IPS DF 19.7 (cell line): Measurements from ENCODE around the gene NIPSNAP2.
"Not testable (repeated sequence)": the region's sequence is repeated elsewhere in the genome, so short reads cannot be mapped to it uniquely, and the experiment has no call there.

Experiments
- DNase-seq: peaks from one replicate; pipeline ENCODE4 v3.0.0-alpha.2; 2013; ENCODE audit warnings: low read depth, low spot score

NIPSNAP2 gene

GRCh38 chr7:55964261-55965099 is at the start of gene NIPSNAP2:
Gene NIPSNAP2, plus strand, starts transcription at chr7:55964585. Its CDS starts 25 bp downstream, at chr7:55964610.
- no peak for DNase-seq

- DNase-seq, result no peak
Observed at GRCh38 chr7:55917771-55918170, 46.6 kb upstream of the NIPSNAP2 start.

- DNase-seq, result no peak
Observed at GRCh38 chr7:55928006-55928767, 36.2 kb upstream of the NIPSNAP2 start.

DNA sequence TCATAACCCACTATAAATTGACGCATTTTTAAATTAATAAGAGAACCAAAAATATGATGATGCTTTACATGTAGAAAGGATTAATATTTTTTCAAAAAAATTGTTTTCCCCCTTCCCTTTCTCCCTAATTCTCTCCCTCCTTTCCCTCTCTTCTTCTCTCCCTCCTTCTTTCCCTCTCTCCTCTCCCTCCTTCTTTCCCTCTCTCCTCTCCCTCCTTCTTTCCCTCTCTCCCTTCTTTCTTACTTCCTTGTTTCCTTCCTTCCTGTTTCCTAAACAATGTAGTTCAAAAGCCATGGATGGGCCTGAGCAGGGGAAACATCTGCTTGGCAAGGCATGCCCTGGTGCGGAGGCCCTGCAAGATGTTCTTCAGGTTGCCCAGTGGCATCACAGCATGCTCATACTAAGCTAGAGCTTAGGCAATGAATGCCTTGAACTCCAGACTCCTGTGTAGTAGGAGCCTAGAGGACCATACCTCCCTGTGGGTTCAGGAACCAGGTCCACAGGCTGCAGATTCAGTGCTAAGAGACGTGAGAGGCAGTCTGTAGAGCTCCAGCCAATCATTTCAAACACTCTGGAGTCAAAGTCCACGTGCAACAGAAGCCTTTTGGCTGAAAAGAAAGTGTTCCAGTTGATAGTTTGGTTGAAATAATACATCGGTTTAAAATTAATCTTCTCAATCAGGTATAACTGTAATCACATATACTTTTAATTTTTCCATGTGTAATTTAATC is 32.8 kb upstream of the NIPSNAP2 start:
- no peak for DNase-seq

DNA sequence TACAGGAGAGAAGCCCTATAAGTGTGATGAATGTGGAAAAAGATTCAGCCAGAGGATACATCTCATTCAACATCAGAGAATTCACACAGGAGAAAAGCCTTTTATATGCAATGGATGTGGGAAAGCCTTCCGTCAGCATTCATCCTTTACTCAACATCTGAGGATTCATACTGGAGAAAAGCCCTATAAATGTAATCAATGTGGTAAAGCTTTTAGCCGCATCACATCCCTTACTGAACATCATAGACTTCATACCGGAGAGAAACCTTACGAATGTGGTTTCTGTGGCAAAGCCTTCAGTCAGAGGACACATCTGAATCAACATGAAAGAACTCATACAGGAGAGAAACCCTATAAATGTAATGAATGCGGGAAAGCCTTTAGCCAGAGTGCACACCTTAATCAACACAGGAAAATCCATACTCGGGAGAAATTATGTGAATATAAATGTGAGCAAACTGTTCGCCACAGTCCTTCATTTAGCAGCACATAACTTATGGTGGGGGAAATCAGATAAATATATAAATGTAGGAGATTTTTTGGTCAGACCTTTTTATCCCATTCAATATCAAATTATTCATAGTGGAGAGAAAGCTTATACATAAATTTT is 24.8 kb upstream of the NIPSNAP2 start:
- DNase-seq, result no peak

- no peak for DNase-seq
Observed at GRCh38 chr7:55946545-55946944, 17.8 kb upstream of the NIPSNAP2 start.

DNA sequence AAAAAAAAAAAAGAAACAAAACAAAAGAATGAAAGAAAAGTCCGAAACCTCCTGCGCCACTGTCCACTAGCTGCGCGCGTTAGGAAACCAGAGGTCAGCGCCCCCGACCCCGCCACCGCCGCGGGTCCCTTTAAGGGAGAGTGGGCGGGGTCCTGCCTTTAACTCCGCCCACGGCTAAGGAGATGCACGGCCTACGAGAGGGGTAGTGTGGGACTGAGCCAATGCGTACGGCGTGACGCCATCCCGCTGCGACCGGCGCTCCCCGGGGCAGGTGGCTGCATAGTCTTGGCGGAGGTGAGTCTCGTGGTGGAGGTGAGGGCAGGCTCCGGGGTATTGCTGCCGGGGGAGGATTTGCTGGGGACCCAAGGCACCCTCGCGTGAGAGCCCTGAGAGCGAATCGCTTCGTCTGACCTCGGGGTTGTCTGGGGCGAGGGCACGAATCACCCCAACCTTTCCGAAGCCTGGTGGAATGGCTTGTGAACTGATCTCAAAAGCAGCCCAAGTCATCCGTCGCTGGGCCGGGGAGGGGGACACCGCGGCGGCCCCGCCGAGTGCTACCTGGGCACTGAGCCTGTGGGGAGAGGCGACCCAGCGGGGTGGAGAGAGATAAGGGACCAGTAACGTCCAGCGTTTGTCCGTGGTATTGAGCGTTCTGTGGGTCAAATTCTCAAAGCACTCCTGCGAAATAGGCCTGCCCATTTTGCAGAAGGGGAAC is 12.6 kb upstream of the NIPSNAP2 start, which contains the start of gene MRPS17:
MRPS17 (plus strand) TSS at position 241 of the 715 bp plus-strand sequence. CDS start 1,319 bp downstream, outside the sequence.
- DNase-seq, result peak; percentile 81

DNA sequence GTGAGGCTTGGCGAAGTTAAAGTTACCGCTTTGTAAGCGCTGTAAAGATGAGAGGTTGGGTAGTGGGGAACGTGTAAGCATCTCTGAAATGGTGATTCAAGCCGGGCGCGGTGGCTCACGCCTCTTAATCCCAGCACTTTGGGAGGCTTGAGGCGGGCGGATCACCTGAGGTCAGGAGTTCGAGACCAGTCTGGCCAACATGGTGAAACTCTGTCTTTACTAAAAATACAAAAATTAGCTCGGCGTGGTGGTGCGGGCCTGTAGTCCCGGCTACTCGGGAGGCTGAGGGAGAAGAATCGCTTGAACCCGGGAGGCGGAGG is 12.1 kb upstream of the NIPSNAP2 start:
- DNase-seq, result not testable (repeated sequence)

- no peak for DNase-seq
Observed at GRCh38 chr7:55953707-55954475, 10.5 kb upstream of the NIPSNAP2 start.

GRCh38 chr7:55957190-55957589 is 7.2 kb upstream of the NIPSNAP2 start:
- DNase-seq, result no peak

DNA sequence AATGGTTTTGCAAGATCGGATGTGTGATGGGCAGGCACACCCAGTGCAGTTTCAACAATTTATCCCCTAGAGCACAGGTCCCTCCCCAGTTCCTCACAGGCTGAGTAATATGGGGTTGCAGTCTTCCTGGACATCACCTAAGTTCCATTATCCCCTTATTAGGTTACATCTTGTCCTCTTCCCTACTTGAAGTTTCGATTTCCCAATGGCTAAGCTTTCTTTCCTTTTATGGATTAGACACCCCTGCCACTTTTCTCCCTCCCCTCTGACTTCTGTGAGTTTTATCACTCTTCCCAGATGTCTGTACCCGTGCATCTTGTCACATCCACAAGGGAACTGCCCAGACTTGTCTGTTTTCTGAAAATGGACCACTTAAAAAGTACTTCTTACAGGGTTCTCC is 2.4 kb upstream of the NIPSNAP2 start:
- DNase-seq, result no peak

- DNase-seq, result no peak
Observed at GRCh38 chr7:55963584-55964168, 709 bp upstream of the NIPSNAP2 start.

DNA sequence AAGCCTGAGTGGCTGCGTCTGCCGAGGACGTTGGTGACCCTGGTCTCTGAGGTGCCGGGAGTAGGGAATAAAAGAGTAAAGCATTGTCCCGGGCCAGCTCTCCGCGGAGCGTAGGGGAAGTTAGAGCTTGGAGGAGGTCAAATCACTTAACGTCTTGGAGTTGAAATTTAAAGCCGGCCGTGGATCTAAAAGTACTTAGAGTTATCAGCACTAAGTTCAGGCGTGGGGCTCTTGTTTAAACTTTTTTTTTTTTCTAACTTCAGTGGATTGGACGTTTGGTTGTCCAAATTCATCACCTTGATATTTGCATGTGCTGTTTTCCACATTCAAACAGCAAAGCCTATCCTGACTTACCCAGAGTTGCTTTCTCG is 700 bp downstream of the NIPSNAP2 start:
- no peak for DNase-seq

GRCh38 chr7:55965805-55966421 is 1.5 kb downstream of the NIPSNAP2 start:
- no peak for DNase-seq

DNA sequence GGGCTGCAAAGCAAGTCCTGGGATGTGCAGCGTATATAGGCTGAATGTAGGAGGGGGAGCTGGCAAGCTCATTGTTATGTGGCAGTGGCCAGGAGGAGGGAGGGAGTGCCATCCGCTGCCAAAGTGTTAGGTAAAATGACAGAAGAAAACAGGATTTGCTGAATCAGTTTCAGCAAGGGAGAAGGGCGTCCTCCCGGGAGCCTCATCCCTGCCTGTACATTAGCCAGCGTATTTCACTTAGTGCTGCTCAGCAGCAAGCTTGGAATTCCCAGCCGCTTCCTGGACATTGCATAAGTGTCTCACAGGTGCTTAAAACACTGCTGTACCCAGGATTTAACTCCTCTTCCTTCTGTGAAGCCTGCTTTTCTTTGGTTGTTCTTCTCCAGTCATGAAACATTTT is 2.5 kb downstream of the NIPSNAP2 start:
- no peak for DNase-seq

DNA sequence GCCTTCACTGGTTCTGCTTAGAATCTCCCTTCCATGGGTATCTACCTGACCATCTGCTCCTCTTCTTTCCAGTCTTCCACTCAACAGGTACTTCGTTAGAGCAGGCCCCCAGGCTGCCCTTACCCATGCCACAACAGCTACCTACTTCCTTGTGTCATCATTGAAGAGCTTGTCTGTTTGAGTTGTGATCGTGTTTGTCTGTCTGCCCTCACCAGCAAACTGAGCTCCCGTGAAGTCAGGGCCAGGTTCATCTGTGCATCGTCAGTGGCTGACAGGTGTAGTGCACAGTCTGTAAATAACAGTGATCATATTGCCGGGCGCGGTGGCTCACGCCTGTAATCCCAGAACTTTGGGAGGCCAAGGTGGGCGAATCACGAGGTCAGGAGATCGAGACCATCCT is 5.0 kb downstream of the NIPSNAP2 start:
- no peak for DNase-seq

- DNase-seq, result no peak
Observed at GRCh38 chr7:55970561-55970960, 6.2 kb downstream of the NIPSNAP2 start.

- DNase-seq, result no peak
Observed at GRCh38 chr7:55970978-55971377, 6.6 kb downstream of the NIPSNAP2 start.

GRCh38 chr7:55973747-55974250 is 9.4 kb downstream of the NIPSNAP2 start:
- no peak for DNase-seq
